ENCODE data around the gene CDC37L1.

DNA sequence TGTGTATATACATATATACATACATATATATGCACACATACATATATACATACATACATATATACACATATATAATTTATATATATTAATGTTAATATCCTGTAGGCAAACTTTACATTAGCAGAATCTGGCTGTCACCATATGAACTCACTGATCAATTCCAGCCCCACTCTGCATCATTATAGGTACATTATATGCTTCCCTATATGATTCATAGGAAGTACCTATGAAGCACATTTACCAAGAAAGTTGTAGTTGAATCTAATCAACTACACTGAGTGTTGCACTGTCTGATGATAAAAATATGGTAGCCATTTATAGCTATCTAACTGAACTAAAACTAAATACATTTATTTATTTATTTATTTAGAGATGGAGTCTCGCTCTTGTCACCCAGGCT lies 7.6 kb upstream of the CDC37L1 start:
- TF ChIP-seq, protein P1, sequence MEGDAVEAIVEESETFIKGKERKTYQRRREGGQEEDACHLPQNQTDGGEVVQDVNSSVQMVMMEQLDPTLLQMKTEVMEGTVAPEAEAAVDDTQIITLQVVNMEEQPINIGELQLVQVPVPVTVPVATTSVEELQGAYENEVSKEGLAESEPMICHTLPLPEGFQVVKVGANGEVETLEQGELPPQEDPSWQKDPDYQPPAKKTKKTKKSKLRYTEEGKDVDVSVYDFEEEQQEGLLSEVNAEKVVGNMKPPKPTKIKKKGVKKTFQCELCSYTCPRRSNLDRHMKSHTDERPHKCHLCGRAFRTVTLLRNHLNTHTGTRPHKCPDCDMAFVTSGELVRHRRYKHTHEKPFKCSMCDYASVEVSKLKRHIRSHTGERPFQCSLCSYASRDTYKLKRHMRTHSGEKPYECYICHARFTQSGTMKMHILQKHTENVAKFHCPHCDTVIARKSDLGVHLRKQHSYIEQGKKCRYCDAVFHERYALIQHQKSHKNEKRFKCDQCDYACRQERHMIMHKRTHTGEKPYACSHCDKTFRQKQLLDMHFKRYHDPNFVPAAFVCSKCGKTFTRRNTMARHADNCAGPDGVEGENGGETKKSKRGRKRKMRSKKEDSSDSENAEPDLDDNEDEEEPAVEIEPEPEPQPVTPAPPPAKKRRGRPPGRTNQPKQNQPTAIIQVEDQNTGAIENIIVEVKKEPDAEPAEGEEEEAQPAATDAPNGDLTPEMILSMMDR (conservative IDR thresholded peaks at IDR 0.05 in 1 of 2, IDR thresholded peaks at IDR 0.05 in 1 of 2; ENCODE audit: low read depth in 1 of 2, low read length in 2 of 2), result no peak
- TF ChIP-seq EZH2 (IDR thresholded peaks at IDR 0.05; ENCODE audit: low read length, missing control alignments), result no peak
